ENCODE measurements around the gene OR5B21.

DNA sequence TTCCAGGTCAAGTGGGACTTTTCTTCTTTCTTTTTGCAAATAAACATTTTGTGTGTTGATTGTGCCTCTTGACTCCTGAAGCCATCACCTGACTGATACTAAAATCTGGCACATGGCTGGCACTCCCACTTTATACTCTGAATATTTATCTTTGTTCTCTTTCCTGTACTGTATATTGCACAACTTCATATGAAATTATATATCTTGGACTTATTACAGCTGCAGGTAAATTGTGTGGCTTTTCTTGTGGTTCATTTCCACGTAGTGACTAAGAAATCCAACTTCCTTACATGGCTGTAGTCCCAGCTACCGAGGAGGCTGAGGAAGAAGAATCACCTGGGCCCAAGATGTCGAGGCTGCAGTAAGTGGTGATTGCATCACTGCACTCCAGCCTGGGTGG is 42.2 kb downstream of the OR5B21 start:
- TF ChIP-seq, protein P1, sequence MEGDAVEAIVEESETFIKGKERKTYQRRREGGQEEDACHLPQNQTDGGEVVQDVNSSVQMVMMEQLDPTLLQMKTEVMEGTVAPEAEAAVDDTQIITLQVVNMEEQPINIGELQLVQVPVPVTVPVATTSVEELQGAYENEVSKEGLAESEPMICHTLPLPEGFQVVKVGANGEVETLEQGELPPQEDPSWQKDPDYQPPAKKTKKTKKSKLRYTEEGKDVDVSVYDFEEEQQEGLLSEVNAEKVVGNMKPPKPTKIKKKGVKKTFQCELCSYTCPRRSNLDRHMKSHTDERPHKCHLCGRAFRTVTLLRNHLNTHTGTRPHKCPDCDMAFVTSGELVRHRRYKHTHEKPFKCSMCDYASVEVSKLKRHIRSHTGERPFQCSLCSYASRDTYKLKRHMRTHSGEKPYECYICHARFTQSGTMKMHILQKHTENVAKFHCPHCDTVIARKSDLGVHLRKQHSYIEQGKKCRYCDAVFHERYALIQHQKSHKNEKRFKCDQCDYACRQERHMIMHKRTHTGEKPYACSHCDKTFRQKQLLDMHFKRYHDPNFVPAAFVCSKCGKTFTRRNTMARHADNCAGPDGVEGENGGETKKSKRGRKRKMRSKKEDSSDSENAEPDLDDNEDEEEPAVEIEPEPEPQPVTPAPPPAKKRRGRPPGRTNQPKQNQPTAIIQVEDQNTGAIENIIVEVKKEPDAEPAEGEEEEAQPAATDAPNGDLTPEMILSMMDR (conservative IDR thresholded peaks at IDR 0.05; ENCODE audit: low read depth, low read length), result no peak
- TF ChIP-seq EZH2 (IDR thresholded peaks at IDR 0.05; ENCODE audit: borderline replicate concordance, low read depth, low read length, poor library complexity, severe bottlenecking), result no peak
